Activated T-helper 2 cell treated with anti-CD3 and anti-CD28 coated beads, Interferon-gamma antibody, Interleukin-2, Interleukin-4, amounts not matched to agents 10 μg/mL and 5 μg/mL and 100 μg/mL, durations not matched to agents 14 hours and 24 hours and 36 hours (primary cell): Measurements from ENCODE around the gene SAMD4B. TPM values are rescaled to one million over a fixed set of nuclear protein-coding genes. Genes with fewer than 3 reads are reported as not detected.

ENCODE experiments used
- DNase-seq: peaks from one replicate; pipeline ENCODE4 v3.0.0; 2021; ENCODE audit warnings: low spot score
- H3K27ac Mint-ChIP-seq: one replicate; pipeline ENCODE4 v1.8.0; 2021; ENCODE audit warnings: mixed read lengths
- H3K27me3 Mint-ChIP-seq: one replicate; pipeline ENCODE4 v1.8.0; 2021; ENCODE audit warnings: low read depth, mixed read lengths
- H3K36me3 Mint-ChIP-seq: one replicate; pipeline ENCODE4 v1.8.0; 2021; ENCODE audit warnings: low read depth, mixed read lengths
- H3K4me1 Mint-ChIP-seq: one replicate; pipeline ENCODE4 v1.8.0; 2021; ENCODE audit warnings: low read depth, mixed read lengths
- H3K4me3 Mint-ChIP-seq: one replicate; pipeline ENCODE4 v1.8.0; 2021; ENCODE audit warnings: low read depth, mild to moderate bottlenecking, moderate library complexity, mixed read lengths
- H3K9me3 Mint-ChIP-seq: one replicate; pipeline ENCODE4 v1.8.0; 2021; ENCODE audit warnings: mixed read lengths
- intact Hi-C: fragments of 100-400 bp; cut with micrococcal nuclease; formaldehyde crosslinking; loops from one replicate; pipeline ENCODE4 v1.15.1; 2023
- total RNA-seq: library from RNA; stranded (reverse); gene quantifications from 2 replicates; pipeline ENCODE4 v1.2.3, GENCODE V29; 2022

The SAMD4B gene
- total RNA-seq, 1 donor from 2014 or later = 64.0 TPM

DNA sequence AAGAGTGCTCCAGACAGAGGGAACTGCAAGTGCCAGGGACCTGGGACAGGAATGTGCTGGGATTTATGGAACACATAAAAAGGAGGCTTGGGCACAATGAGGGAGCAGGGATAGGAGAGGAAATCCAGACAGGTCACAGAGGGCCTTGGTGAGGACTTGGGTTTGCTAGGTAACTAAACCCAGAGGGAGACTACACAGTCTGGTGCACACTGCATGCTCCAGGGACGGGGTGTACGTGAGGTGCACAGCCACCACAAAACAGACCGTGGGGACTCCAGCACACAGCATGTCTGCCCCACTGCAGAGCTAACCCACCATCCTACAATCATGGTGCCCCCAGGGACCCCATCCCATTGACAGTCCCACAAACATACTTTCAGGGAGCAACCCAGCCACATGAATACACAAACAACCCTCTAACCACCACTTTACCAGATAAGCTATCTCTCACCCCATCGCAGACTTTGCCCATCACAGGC is 58.9 kb downstream of the SAMD4B start:
- Mint-ChIP-seq H3K4me3 (peak overlapping the region; percentile 79), H3K9me3 (no peaks in the 10 kb centered on the region), H3K36me3 (peaks cover 16% of the 10 kb centered on the region), H3K27me3 (no peaks in the 10 kb centered on the region), H3K4me1 (peaks cover 56% of the 10 kb centered on the region), H3K27ac (peak overlapping the region; percentile 96)
- intact Hi-C loops = loop anchor here (1.0 to 10.0 kb wide), 2 partner anchors 10 to 546 kb away; no protein-coding TSS in a partner anchor
- DNase-seq = no peak

DNA sequence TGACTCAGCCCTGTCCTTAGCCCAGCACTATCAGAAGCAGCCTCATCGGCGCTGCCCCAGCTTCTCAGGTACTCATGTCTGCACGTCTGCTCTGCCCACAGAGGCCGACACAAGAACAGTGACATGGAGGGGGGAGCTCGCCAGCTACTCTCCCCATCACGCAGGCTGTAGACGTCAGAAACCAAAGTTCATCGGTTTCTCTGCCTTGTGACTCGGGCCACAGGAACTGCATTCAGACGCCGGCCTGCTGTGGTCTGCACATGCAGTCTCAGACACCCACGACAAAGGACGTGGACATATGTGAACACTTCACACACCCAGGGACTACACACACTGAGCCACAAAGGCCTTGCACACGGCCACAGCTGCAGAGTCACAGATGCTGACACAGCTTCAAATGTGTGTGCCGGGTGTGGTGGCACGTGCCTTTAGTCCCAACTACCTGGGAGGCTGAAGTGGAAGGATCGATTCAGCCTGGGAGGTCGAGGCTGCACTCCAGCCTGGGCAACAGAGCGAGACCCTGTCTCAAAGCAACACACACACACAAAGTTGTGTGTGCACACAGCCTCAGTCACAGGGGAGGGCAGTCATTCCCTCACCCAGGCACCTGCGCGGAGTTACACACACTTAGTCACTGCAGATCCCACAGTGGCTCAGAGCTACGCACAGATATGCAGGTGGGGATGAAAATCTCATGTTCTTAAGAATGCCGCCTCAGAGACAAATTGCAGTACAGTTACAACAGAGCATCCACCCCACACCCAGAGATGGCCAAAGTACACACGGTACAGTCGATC is 59.5 kb downstream of the SAMD4B start:
- DNase-seq = peak; percentile 85
- Mint-ChIP-seq H3K4me3 (peak overlapping the region; percentile 79), H3K9me3 (no peaks in the 10 kb centered on the region), H3K36me3 (peaks cover 16% of the 10 kb centered on the region), H3K27ac (peak overlapping the region; percentile 96), H3K27me3 (no peaks in the 10 kb centered on the region), H3K4me1 (peaks cover 58% of the 10 kb centered on the region)
- intact Hi-C loops = loop anchor here (1.0 to 10.0 kb wide), 2 partner anchors 10 to 547 kb away; no protein-coding TSS in a partner anchor

DNA sequence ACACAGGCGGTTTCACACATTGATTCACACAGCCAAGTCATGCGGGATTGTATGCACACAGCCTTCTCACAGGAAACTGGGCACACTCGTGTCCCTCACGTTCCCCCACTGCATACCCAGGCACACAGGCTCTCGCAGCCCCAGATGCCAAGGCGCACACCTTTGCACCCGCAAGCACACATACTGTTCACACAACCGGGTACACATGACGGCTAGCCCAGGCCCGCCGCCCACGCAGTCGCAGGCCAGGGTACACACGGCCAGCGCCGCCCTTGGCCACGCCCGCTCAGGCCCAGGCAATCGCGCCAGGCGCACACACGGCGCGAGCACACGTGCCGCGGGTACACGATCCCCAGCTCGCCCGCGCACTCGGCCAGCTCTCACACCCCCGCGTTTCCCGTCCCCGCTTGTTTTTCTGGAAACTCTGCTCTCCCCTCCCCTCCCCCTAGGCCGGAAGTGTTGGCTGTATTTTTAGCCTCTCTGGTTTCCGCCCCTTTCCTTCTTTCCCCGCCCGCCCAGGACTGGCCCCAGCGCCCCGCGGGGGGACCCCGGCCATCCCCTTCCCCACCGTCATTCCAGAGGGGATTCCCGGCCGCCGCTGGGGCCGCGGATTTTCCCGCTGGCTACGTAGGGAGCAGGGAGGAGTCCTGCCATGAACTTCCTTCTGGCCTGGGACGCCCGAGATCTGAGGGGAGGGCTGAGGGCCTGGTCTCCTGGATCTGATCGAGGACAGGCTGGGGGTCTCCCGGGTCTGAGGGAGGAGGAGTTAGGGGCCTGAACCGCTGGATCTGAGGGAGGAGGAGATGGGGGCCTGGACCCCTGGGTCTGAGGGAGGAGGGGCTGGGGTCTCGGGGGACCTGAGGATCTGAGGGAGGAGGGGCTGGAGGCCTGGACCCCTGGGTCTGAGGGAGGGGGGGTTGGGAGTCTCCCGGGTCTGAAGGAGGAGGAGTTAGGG is 60.4 kb downstream of the SAMD4B start:
- Mint-ChIP-seq H3K9me3 (no peaks in the 10 kb centered on the region), H3K27ac (peak overlapping the region; percentile 96), H3K36me3 (peaks cover 21% of the 10 kb centered on the region), H3K4me1 (peaks cover 54% of the 10 kb centered on the region), H3K27me3 (no peaks in the 10 kb centered on the region), H3K4me3 (peak overlapping the region; percentile 79)
- peak; percentile 81 for DNase-seq
- intact Hi-C loops = loop anchor here (10.0 kb wide), 1 partner anchor 548 kb away; no protein-coding TSS in a partner anchor

DNA sequence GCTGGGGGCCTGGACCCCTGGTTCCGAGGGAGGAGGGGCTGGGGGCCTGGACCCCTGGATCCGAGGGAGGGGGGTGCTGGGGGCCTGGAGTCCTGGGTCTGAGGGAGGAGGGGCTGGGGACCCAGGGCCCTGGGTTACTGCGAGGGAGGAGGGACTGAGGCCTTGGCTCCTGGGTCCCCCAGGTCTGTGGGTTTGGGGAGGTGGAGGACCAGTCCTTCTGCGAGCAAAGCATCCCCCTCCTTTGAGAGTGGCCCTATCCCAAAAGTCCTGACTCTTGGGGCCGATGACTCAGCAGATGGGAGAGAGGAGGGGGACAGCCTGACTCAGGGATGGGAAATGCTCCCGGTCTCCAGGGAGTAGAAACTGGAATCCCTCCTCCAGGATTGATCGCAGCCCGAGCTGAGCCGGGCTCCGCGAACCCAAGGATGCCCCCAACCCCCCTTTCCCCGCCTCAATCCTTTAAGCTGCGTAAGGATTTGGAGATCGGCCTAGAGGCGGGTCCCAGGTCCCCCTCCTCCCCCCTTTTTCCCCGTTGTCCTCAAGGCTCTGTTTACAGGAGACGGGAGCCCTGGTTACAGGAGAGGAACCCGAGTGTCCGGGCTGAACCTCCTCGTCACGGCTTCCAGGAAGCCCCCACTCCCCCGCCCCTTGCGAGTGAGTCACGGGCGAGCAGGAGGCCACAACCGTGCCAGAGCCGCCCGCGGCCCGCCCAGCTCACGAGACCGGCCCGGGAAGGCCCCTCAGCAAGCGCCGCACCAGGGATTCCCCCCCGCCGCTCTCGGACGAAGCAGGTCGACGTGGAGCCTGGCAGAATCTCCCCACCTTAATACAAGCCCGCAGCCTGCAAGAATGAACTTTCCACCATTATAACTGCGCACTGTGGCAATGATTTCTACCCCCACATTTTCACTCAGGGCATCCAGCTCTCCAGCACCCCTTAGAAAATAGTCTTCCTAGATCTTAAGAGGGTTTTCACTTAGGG is 61.4 kb downstream of the SAMD4B start:
- Mint-ChIP-seq H3K9me3 (no peaks in the 10 kb centered on the region), H3K36me3 (peaks cover 26% of the 10 kb centered on the region), H3K27ac (peak overlapping the region; percentile 96), H3K27me3 (no peaks in the 10 kb centered on the region), H3K4me1 (peaks cover 53% of the 10 kb centered on the region), H3K4me3 (peak overlapping the region; percentile 79)
- peak; percentile 89 for DNase-seq
- intact Hi-C loops = loop anchor here (10.0 kb wide), 1 partner anchor 549 kb away; no protein-coding TSS in a partner anchor

DNA sequence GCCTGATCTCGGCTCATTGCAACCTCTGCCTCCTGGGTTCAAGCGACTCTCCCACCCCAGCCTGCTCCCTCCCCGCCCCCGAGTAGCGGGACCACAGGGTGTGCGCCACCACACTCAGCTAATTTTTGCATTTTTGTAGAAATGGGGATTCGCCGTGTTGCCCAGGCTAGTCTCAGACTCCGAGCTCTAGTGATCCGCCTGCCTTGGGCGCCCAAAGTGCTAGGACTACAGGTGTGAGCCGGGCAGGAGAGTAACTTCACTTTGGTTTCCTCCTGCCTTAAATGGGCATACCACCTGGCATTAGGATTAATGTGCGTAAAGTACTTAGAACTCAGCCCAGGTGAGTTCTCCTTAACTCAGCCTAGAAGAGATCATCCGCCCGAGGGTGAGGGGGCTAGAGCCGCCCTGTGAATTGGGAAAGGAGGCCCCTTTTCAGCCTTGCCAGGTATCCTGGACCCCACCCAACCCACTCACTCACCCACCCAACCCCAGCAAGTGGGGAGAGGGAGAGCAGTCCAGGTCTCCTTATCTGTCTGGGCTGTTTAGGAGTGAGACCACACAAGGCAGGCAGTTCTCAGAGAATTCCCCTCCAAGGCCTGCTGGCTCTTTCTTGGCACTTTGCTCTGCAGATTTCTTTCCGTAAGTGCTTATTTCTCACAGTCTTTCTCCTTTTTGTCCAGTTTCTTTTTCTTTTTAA is 63.2 kb downstream of the SAMD4B start:
- Mint-ChIP-seq H3K36me3 (peaks cover 19% of the 10 kb centered on the region), H3K27me3 (no peaks in the 10 kb centered on the region), H3K27ac (peak overlapping the region; percentile 28), H3K9me3 (no peaks in the 10 kb centered on the region), H3K4me1 (peaks cover 49% of the 10 kb centered on the region), H3K4me3 (no peak overlapping the region)
- intact Hi-C loops = loop anchor here (5.0 to 10.0 kb wide), 2 partner anchors 551 to 1392 kb away; partner anchors contain the start of gene EGLN2
- no peak for DNase-seq

DNA sequence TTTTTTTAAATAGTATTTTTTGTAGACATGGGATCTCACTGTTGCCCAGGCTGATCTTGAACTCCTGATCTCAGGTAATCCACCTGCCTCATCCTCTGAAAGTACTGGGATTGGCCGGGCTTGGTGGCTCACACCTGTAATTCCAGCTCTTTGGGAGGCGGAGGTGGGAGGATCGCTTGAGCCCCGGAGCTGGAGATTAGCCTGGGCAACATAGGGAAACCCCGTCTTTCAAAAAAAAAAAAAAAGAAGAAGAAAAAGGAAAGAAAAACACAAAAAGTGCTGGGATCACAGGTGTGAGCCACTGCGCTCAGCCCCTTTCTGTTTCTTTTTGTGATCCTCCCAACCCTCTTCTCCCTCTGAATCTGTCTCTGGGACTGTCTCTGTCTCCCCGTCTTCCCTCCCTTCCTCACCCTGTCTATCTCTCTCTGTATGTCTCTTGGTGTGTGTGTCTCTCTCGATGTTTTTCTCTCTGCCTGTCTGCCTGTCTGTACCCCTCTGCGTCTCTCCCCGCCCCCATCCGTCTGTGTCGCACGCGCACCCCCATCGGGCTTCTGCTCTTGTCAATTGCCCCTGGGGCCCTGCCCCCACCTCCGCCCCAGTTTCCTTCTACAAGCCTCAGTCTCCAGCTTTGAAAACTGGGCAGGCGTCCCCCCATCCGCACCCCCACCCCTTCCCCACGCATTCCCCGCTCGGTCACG is 63.9 kb downstream of the SAMD4B start:
- Mint-ChIP-seq H3K27me3 (no peaks in the 10 kb centered on the region), H3K4me3 (peak overlapping the region; percentile 83), H3K36me3 (peaks cover 22% of the 10 kb centered on the region), H3K27ac (peak overlapping the region; percentile 82), H3K9me3 (no peaks in the 10 kb centered on the region), H3K4me1 (peaks cover 51% of the 10 kb centered on the region)
- DNase-seq = peak; percentile 75
- intact Hi-C loops = loop anchor here (5.0 to 10.0 kb wide), 2 partner anchors 551 to 1391 kb away; partner anchors contain the start of gene EGLN2

DNA sequence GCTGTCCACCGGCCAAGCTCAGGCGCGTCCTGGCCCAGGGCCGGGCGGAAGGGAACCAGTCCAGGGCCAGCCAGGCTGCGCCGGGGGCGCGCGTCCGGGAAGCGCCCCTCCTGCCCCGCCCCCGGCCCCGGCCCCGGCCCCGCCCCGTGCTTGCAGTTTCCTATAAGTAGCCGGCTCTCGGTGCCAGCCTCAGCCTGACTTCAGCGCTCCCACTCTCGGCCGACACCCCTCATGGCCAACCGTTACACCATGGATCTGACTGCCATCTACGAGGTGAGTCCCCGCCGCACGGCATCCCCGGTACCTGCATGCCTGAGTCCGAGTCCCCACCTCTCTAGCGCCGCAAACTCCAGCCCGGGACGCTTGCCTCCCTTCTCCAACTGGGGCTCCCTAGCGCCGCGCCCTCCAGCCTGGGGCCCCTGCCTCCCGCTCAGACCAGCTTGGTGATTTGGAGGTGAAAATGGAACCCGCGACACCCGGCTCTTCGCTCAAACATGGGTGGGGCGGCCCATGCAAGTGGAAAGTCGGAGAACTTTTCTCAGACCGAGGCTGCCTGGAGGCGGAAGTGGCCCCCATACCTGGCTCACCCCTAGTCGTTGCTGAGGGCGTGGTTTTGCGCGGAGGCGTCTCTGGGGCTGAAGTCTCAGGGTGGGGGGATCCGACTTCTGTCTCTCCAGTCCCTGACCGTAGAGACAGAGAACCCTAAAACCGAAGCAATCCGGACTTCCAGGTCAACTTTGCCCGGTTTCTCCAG is 64.6 kb downstream of the SAMD4B start, which contains the start of gene ZFP36:
Gene ZFP36, plus strand, starts transcription at position 192 of the 754 bp plus-strand sequence. Its CDS starts 58 bp downstream, at position 250.
- intact Hi-C loops = loop anchor here (5.0 to 10.0 kb wide), 2 partner anchors 552 to 1390 kb away; partner anchors contain the start of gene EGLN2
- Mint-ChIP-seq H3K9me3 (no peaks in the 10 kb centered on the region), H3K27me3 (no peaks in the 10 kb centered on the region), H3K36me3 (peaks cover 23% of the 10 kb centered on the region), H3K27ac (peak within 1 kb of the TSS; percentile 88), H3K4me1 (peaks cover 51% of the 10 kb centered on the region), H3K4me3 (peak within 1 kb of the TSS; percentile 97)
- DNase-seq = peak; percentile 82

DNA sequence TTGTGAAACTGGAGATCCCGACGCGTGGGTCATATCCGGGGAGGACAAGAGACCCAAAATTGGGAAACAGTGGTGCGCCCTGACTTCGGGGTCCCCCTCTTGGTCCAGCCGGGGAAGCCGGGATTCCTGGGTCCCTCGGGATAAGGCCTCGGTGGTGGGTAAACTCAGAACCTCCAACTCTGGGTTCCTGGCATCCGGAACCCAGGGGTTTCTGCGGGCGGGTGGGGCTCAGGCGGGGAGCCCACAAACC is 65.1 kb downstream of the SAMD4B start:
- Mint-ChIP-seq H3K4me1 (peaks cover 46% of the 10 kb centered on the region), H3K9me3 (no peaks in the 10 kb centered on the region), H3K36me3 (peaks cover 23% of the 10 kb centered on the region)

DNA sequence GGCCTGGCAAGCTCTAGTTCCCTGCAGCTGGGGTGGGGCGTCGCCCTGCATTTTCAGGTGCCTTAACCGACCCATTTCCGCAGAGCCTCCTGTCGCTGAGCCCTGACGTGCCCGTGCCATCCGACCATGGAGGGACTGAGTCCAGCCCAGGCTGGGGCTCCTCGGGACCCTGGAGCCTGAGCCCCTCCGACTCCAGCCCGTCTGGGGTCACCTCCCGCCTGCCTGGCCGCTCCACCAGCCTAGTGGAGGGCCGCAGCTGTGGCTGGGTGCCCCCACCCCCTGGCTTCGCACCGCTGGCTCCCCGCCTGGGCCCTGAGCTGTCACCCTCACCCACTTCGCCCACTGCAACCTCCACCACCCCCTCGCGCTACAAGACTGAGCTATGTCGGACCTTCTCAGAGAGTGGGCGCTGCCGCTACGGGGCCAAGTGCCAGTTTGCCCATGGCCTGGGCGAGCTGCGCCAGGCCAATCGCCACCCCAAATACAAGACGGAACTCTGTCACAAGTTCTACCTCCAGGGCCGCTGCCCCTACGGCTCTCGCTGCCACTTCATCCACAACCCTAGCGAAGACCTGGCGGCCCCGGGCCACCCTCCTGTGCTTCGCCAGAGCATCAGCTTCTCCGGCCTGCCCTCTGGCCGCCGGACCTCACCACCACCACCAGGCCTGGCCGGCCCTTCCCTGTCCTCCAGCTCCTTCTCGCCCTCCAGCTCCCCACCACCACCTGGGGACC is 65.6 kb downstream of the SAMD4B start:
- H3K4me1 Mint-ChIP-seq = peaks cover 41% of the 10 kb centered on the region

More for the DNA sequence above, 65.1 kb downstream of the SAMD4B start:
- intact Hi-C loops = loop anchor here (5.0 to 10.0 kb wide), 2 partner anchors 553 to 1390 kb away; partner anchors contain the start of gene EGLN2
- DNase-seq = no peak
- H3K27ac Mint-ChIP-seq = peak overlapping the region; percentile 88
- H3K27me3 Mint-ChIP-seq = no peaks in the 10 kb centered on the region
- peak overlapping the region; percentile 97 for H3K4me3 Mint-ChIP-seq

More for the DNA sequence above, 65.6 kb downstream of the SAMD4B start:
- DNase-seq = peak; percentile 71
- H3K9me3 Mint-ChIP-seq = no peaks in the 10 kb centered on the region
- H3K4me3 Mint-ChIP-seq = peak overlapping the region; percentile 97
- peaks cover 23% of the 10 kb centered on the region for H3K36me3 Mint-ChIP-seq
- H3K27ac Mint-ChIP-seq = peak overlapping the region; percentile 88
- no peaks in the 10 kb centered on the region for H3K27me3 Mint-ChIP-seq
- intact Hi-C loops = loop anchor here (5.0 to 10.0 kb wide), 2 partner anchors 553 to 1389 kb away; partner anchors contain the start of gene EGLN2
